ENCODE data around the gene SLC39A10. TPM values are rescaled to one million over a fixed set of nuclear protein-coding genes. Genes with fewer than 3 reads are reported as not detected.
A peak's percentile ranks its signal among the peaks of the same experiment; 100 is the strongest.

Gene SLC39A10
- total and polyA plus RNA-seq, 9 of the 15 experiments (the other 6 are each of a cell fraction or from before 2014, with no cell fraction given) = 12.5 to 40.1 (median 23.1) TPM

DNA sequence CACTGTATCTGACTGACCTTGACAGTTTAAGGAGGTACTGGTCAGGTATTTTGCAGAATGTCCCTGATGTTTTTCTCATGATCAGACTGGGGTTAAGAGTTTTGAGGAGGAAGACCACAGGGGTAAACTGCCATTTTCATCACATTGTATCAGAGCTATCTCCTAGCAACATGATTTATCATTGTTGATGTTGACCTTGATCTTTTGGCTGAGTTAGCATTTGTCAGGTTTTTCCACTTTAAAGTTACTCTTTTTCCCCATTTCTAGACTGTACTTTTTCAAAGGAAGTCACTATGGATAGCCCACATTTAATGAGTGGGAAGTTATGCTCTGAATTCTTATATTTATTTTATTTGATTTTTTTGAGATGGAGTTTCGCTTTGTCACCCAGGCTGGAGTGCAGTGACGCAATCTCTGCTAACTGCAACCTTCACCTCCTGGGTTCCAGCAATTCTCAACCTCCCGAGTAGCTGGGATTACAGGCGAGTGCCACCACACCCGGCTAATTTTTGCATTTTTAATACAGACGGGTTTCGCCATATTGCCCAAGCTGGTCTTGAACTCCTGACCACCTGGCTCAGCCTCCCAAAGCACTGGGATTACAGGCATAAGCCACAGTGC lies 17.7 kb upstream of the SLC39A10 start (continued):
- TF ChIP-seq, protein P1, sequence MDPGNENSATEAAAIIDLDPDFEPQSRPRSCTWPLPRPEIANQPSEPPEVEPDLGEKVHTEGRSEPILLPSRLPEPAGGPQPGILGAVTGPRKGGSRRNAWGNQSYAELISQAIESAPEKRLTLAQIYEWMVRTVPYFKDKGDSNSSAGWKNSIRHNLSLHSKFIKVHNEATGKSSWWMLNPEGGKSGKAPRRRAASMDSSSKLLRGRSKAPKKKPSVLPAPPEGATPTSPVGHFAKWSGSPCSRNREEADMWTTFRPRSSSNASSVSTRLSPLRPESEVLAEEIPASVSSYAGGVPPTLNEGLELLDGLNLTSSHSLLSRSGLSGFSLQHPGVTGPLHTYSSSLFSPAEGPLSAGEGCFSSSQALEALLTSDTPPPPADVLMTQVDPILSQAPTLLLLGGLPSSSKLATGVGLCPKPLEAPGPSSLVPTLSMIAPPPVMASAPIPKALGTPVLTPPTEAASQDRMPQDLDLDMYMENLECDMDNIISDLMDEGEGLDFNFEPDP (CRISPR knock-in tag; IDR thresholded peaks at IDR 0.05) = no peak
- no peak for TF ChIP-seq TAF7 (tag; IDR thresholded peaks at IDR 0.05)
- no peak for TF ChIP-seq WHSC1 (IDR thresholded peaks at IDR 0.05; ENCODE audit: low read length)
- peak; percentile 55 for TF ChIP-seq C11orf30 (IDR thresholded peaks at IDR 0.05; ENCODE audit: low read depth)
- no peak for TF ChIP-seq NCOA1 (IDR thresholded peaks at IDR 0.05; ENCODE audit: low read depth)
- no peak for TF ChIP-seq ZNF79 (CRISPR knock-in tag; IDR thresholded peaks at IDR 0.05; ENCODE audit: low read depth)
- no peak for TF ChIP-seq BRD9 (IDR thresholded peaks at IDR 0.05; ENCODE audit: low read depth, partially characterized antibody)
- TF ChIP-seq, protein P2, sequence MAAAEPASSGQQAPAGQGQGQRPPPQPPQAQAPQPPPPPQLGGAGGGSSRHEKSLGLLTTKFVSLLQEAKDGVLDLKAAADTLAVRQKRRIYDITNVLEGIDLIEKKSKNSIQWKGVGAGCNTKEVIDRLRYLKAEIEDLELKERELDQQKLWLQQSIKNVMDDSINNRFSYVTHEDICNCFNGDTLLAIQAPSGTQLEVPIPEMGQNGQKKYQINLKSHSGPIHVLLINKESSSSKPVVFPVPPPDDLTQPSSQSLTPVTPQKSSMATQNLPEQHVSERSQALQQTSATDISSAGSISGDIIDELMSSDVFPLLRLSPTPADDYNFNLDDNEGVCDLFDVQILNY (CRISPR knock-in tag; IDR thresholded peaks at IDR 0.05) = no peak
- TF ChIP-seq ZNF507 (tag; conservative IDR thresholded peaks at IDR 0.05) = no peak
- TF ChIP-seq, protein P3, sequence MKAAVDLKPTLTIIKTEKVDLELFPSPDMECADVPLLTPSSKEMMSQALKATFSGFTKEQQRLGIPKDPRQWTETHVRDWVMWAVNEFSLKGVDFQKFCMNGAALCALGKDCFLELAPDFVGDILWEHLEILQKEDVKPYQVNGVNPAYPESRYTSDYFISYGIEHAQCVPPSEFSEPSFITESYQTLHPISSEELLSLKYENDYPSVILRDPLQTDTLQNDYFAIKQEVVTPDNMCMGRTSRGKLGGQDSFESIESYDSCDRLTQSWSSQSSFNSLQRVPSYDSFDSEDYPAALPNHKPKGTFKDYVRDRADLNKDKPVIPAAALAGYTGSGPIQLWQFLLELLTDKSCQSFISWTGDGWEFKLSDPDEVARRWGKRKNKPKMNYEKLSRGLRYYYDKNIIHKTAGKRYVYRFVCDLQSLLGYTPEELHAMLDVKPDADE (conservative IDR thresholded peaks at IDR 0.05; ENCODE audit: control insufficient read depth, low read depth, low read length) = no peak
- TF ChIP-seq, protein P4, sequence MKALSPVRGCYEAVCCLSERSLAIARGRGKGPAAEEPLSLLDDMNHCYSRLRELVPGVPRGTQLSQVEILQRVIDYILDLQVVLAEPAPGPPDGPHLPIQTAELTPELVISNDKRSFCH (CRISPR knock-in tag; IDR thresholded peaks at IDR 0.05) = no peak
- TF ChIP-seq, protein P4 (tag; IDR thresholded peaks at IDR 0.05) = no peak
- TF ChIP-seq NFIC (IDR thresholded peaks at IDR 0.05) = no peak
- no peak for TF ChIP-seq NR1H2 (CRISPR knock-in tag; IDR thresholded peaks at IDR 0.05)
- TF ChIP-seq, protein P5, sequence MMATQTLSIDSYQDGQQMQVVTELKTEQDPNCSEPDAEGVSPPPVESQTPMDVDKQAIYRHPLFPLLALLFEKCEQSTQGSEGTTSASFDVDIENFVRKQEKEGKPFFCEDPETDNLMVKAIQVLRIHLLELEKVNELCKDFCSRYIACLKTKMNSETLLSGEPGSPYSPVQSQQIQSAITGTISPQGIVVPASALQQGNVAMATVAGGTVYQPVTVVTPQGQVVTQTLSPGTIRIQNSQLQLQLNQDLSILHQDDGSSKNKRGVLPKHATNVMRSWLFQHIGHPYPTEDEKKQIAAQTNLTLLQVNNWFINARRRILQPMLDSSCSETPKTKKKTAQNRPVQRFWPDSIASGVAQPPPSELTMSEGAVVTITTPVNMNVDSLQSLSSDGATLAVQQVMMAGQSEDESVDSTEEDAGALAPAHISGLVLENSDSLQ (IDR thresholded peaks at IDR 0.05) = 0 out of 2 replicates have a peak, but pooled peaks have one; percentile 5
- no peak for TF ChIP-seq HNRNPUL1 (IDR thresholded peaks at IDR 0.05; ENCODE audit: low read length)

All from K562 (cell line).